Activated CD4-positive, alpha-beta T cell treated with anti-CD3 and anti-CD28 coated beads for 36 hours (primary cell): ENCODE data around the gene CEMIP2. TPM values are rescaled to one million over a fixed set of nuclear protein-coding genes. Genes with fewer than 3 reads are reported as not detected.
"Not testable (repeated sequence)": the region's sequence is repeated elsewhere in the genome, so short reads cannot be mapped to it uniquely, and the experiment has no call there.

ENCODE experiments used
- ATAC-seq: fragments of 200-7000 bp; cut with Tn5 transposase; one replicate; pipeline ENCODE4 v1.10.0; 2021; ENCODE audit warnings: mild to moderate bottlenecking, moderate library complexity
- CTCF ChIA-PET: fragments of 350-600 bp; sonication (Branson Sonifier 250); formaldehyde crosslinking; loops from one replicate; lab custom pipeline; 2021; ENCODE audit warnings: antibody characterized with exemption; lab: Charles Lee
- POLR2A ChIA-PET: fragments of 350-600 bp; sonication (Branson Sonifier 250); formaldehyde crosslinking; loops from one replicate; lab custom pipeline; 2021; ENCODE audit warnings: antibody characterized with exemption, inconsistent platforms; lab: Charles Lee
- DNase-seq: peaks from one replicate; pipeline ENCODE4 v3.0.0-alpha.2; 2020
- H3K27ac Mint-ChIP-seq: one replicate; pipeline ENCODE4 v1.8.0; 2021; ENCODE audit warnings: mixed read lengths
- H3K27me3 Mint-ChIP-seq: one replicate; pipeline ENCODE4 v1.8.0; 2021; ENCODE audit warnings: mixed read lengths
- H3K36me3 Mint-ChIP-seq: one replicate; pipeline ENCODE4 v1.8.0; 2021; ENCODE audit warnings: low read depth, mixed read lengths
- H3K4me1 Mint-ChIP-seq: one replicate; pipeline ENCODE4 v1.8.0; 2021; ENCODE audit warnings: mixed read lengths
- H3K4me3 Mint-ChIP-seq: one replicate; pipeline ENCODE4 v1.8.0; 2021; ENCODE audit warnings: mild to moderate bottlenecking, moderate library complexity, mixed read lengths
- H3K9me3 Mint-ChIP-seq: one replicate; pipeline ENCODE4 v1.8.0; 2021; ENCODE audit warnings: low read depth, mixed read lengths
- intact Hi-C, 2 experiments: fragments of 100-400 bp; cut with DNase I in 1 of 2; cut with micrococcal nuclease in 1 of 2; formaldehyde crosslinking; loops; one replicate each; pipeline versions ENCODE4 v1.14.2 to v1.15.1; 2022 to 2024; cut with DNase I, micrococcal nuclease
- total RNA-seq, 2 experiments: library from RNA; stranded (reverse); gene quantifications; one replicate each; pipeline ENCODE4 v1.2.3, GENCODE V29; 2021

Gene CEMIP2
- total RNA-seq, 2 experiments from 2014 or later = 34.1 to 41.0 TPM

GRCh38 chr9:71669284-71669995, 98.9 kb downstream of the CEMIP2 start:
- intact Hi-C loops = no loop called here
- ChIA-PET CTCF (no interaction called here), POLR2A (no interaction called here)
- H3K4me1 Mint-ChIP-seq = no peaks in the 10 kb centered on the region
- DNase-seq = no peak
- H3K27me3 Mint-ChIP-seq = no peaks in the 10 kb centered on the region
- H3K36me3 Mint-ChIP-seq = no peaks in the 10 kb centered on the region
- ATAC-seq = no peak
- no peak overlapping the region for H3K27ac Mint-ChIP-seq
- no peak overlapping the region for H3K4me3 Mint-ChIP-seq
- H3K9me3 Mint-ChIP-seq = no peaks in the 10 kb centered on the region

GRCh38 chr9:71668717-71669116, 99.6 kb downstream of the CEMIP2 start:
- ATAC-seq (no peak), DNase-seq (no peak)
- no peaks in the 10 kb centered on the region for H3K9me3 Mint-ChIP-seq
- CTCF ChIA-PET = no interaction called here
- H3K36me3 Mint-ChIP-seq = no peaks in the 10 kb centered on the region
- POLR2A ChIA-PET = no interaction called here
- no peak overlapping the region for H3K4me3 Mint-ChIP-seq
- H3K27me3 Mint-ChIP-seq = peaks cover 2% of the 10 kb centered on the region
- no peaks in the 10 kb centered on the region for H3K4me1 Mint-ChIP-seq
- intact Hi-C loops = no loop called here
- H3K27ac Mint-ChIP-seq = no peak overlapping the region

GRCh38 chr9:71665247-71665646, 103.1 kb downstream of the CEMIP2 start:
- no peak for DNase-seq
- Mint-ChIP-seq H3K36me3 (no peaks in the 10 kb centered on the region), H3K4me3 (no peak overlapping the region), H3K9me3 (no peaks in the 10 kb centered on the region), H3K27me3 (peaks cover 2% of the 10 kb centered on the region), H3K4me1 (no peaks in the 10 kb centered on the region), H3K27ac (no peak overlapping the region)
- CTCF ChIA-PET = interaction anchor here (1.3 kb wide), 1 partner anchor 16 kb away, joined by 5 read pairs; no protein-coding TSS in a partner anchor
- POLR2A ChIA-PET = no interaction called here
- ATAC-seq = no peak
- intact Hi-C loops = no loop called here

- Mint-ChIP-seq H3K27me3 (peaks cover 2% of the 10 kb centered on the region), H3K4me1 (no peaks in the 10 kb centered on the region), H3K27ac (no peak overlapping the region), H3K36me3 (no peaks in the 10 kb centered on the region), H3K4me3 (no peak overlapping the region), H3K9me3 (no peaks in the 10 kb centered on the region)
- ChIA-PET CTCF (no interaction called here), POLR2A (no interaction called here)
- intact Hi-C loops = no loop called here
- no peak for ATAC-seq
- no peak for DNase-seq
Observed at GRCh38 chr9:71664566-71664965, 103.7 kb downstream of the CEMIP2 start.

- POLR2A ChIA-PET = no interaction called here
- Mint-ChIP-seq H3K27ac (no peak overlapping the region), H3K9me3 (no peaks in the 10 kb centered on the region), H3K36me3 (no peaks in the 10 kb centered on the region), H3K4me3 (no peak overlapping the region), H3K27me3 (peaks cover 2% of the 10 kb centered on the region), H3K4me1 (no peaks in the 10 kb centered on the region)
- DNase-seq (no peak), ATAC-seq (no peak)
- intact Hi-C loops = no loop called here
- CTCF ChIA-PET = interaction anchor here (0.8 kb wide), 1 partner anchor 17 kb away, joined by 3 read pairs; no protein-coding TSS in a partner anchor
Observed at GRCh38 chr9:71663931-71664459, 104.3 kb downstream of the CEMIP2 start.

GRCh38 chr9:71663216-71663615, 105.1 kb downstream of the CEMIP2 start:
- ChIA-PET CTCF (interaction anchor here (0.8 kb wide), 1 partner anchor 18 kb away, joined by 3 read pairs; no protein-coding TSS in a partner anchor), POLR2A (no interaction called here)
- Mint-ChIP-seq H3K36me3 (peaks cover under 1% of the 10 kb centered on the region), H3K9me3 (peaks cover 2% of the 10 kb centered on the region), H3K4me1 (no peaks in the 10 kb centered on the region), H3K27ac (no peak overlapping the region), H3K4me3 (no peak overlapping the region), H3K27me3 (peaks cover 2% of the 10 kb centered on the region)
- intact Hi-C loops = no loop called here
- DNase-seq = no peak
- ATAC-seq = no peak

GRCh38 chr9:71662082-71662481, 106.2 kb downstream of the CEMIP2 start:
- Mint-ChIP-seq H3K27ac (no peak overlapping the region), H3K4me3 (no peak overlapping the region), H3K4me1 (peaks cover 1% of the 10 kb centered on the region), H3K9me3 (peaks cover 11% of the 10 kb centered on the region), H3K36me3 (peaks cover 7% of the 10 kb centered on the region), H3K27me3 (peaks cover 2% of the 10 kb centered on the region)
- CTCF ChIA-PET = interaction anchor here (0.5 kb wide), 1 partner anchor 1022 kb away, joined by 3 read pairs; no protein-coding TSS in a partner anchor
- no peak for ATAC-seq
- intact Hi-C loops = no loop called here
- POLR2A ChIA-PET = no interaction called here
- DNase-seq = no peak

- H3K36me3 Mint-ChIP-seq, H3K27ac Mint-ChIP-seq, CTCF ChIA-PET, H3K27me3 Mint-ChIP-seq, H3K4me3 Mint-ChIP-seq, POLR2A ChIA-PET, DNase-seq, H3K4me1 Mint-ChIP-seq, intact Hi-C loops, ATAC-seq: not testable (repeated sequence)
- H3K9me3 Mint-ChIP-seq = peaks cover 14% of the 10 kb centered on the region
Observed at GRCh38 chr9:71657276-71657675, 111.0 kb downstream of the CEMIP2 start.

- intact Hi-C loops = no loop called here
- ChIA-PET POLR2A (no interaction called here), CTCF (no interaction called here)
Observed at GRCh38 chr9:71656496-71656895, 111.8 kb downstream of the CEMIP2 start.

GRCh38 chr9:71655778-71656177, 112.5 kb downstream of the CEMIP2 start:
- Mint-ChIP-seq H3K36me3 (peaks cover 9% of the 10 kb centered on the region), H3K27ac (no peak overlapping the region), H3K9me3 (peaks cover 14% of the 10 kb centered on the region), H3K27me3 (no peaks in the 10 kb centered on the region), H3K4me1 (peaks cover 2% of the 10 kb centered on the region), H3K4me3 (no peak overlapping the region)
- ChIA-PET CTCF (no interaction called here), POLR2A (no interaction called here)
- DNase-seq (no peak), ATAC-seq (no peak)
- intact Hi-C loops = no loop called here

More at GRCh38 chr9:71656496-71656895, 111.8 kb downstream of the CEMIP2 start:
- peaks cover 9% of the 10 kb centered on the region for H3K36me3 Mint-ChIP-seq
- H3K27me3 Mint-ChIP-seq = no peaks in the 10 kb centered on the region
- H3K9me3 Mint-ChIP-seq = peaks cover 14% of the 10 kb centered on the region
- DNase-seq (no peak), ATAC-seq (no peak)
- peaks cover 2% of the 10 kb centered on the region for H3K4me1 Mint-ChIP-seq
- H3K4me3 Mint-ChIP-seq = no peak overlapping the region
- no peak overlapping the region for H3K27ac Mint-ChIP-seq

GRCh38 chr9:71655141-71655540, 113.2 kb downstream of the CEMIP2 start:
- POLR2A ChIA-PET = no interaction called here
- Mint-ChIP-seq H3K4me3 (no peak overlapping the region), H3K27me3 (no peaks in the 10 kb centered on the region), H3K36me3 (peaks cover 9% of the 10 kb centered on the region), H3K27ac (no peak overlapping the region), H3K9me3 (peaks cover 14% of the 10 kb centered on the region), H3K4me1 (peaks cover 2% of the 10 kb centered on the region)
- no peak for DNase-seq
- CTCF ChIA-PET = no interaction called here
- intact Hi-C loops = no loop called here
- ATAC-seq = no peak

GRCh38 chr9:71652480-71652879, 115.8 kb downstream of the CEMIP2 start:
- no peak overlapping the region for H3K4me3 Mint-ChIP-seq

More at GRCh38 chr9:71652480-71652879, 115.8 kb downstream of the CEMIP2 start:
- no peak for DNase-seq
- Mint-ChIP-seq H3K27me3 (peaks cover 1% of the 10 kb centered on the region), H3K36me3 (peaks cover 2% of the 10 kb centered on the region), H3K27ac (no peak overlapping the region), H3K9me3 (peaks cover 7% of the 10 kb centered on the region), H3K4me1 (peaks cover 5% of the 10 kb centered on the region)
- ChIA-PET POLR2A (no interaction called here), CTCF (no interaction called here)
- intact Hi-C loops = no loop called here
- ATAC-seq = no peak
